Urinary bladder (tissue), 4 donors: ENCODE results near the gene TMEM106C. TPM values are rescaled to one million over a fixed set of nuclear protein-coding genes. Genes with fewer than 3 reads are reported as not detected.

Source experiments
- DNase-seq: peaks from one replicate; pipeline ENCODE4 v3.0.0-alpha.2; 2015; ENCODE audit errors: extremely low spot score
- H3K27ac ChIP-seq: one replicate; pipeline ENCODE4 v1.5.1; 2013; ENCODE audit warnings: low read depth, mild to moderate bottlenecking, moderate library complexity
- H3K36me3 ChIP-seq: one replicate; pipeline ENCODE4 v1.6.1; 2013; ENCODE audit warnings: mild to moderate bottlenecking, moderate library complexity; ENCODE audit not compliant: insufficient read depth
- H3K4me1 ChIP-seq: one replicate; pipeline ENCODE4 v1.6.1; 2013; ENCODE audit warnings: mild to moderate bottlenecking, moderate library complexity; ENCODE audit not compliant: insufficient read depth
- H3K4me3 ChIP-seq: one replicate; pipeline ENCODE4 v1.5.1; 2013; ENCODE audit warnings: low read depth, low read length
- WGBS: extraction: QIAGEN DNeasy Blood & Tissue Kit; methylation state at CpG from one replicate; pipeline ENCODE4 v1.1.7; 2013; 5-methylcytosine and 5-hydroxymethylcytosine counted together
- polyA plus RNA-seq: library from polyadenylated mRNA; stranded (reverse); fragments of 200-250 nt; gene quantifications from one replicate; pipeline ENCODE4 v1.2.3, GENCODE V29; 2013
- total RNA-seq: library from RNA; depleted of rRNA; stranded (reverse); fragments of >200 nt; gene quantifications from one replicate; pipeline ENCODE4 v1.2.3, GENCODE V29; 2014
- donor health status: healthy with polysubstance abuse.
- donor health status: healthy.

Gene TMEM106C, protein sequence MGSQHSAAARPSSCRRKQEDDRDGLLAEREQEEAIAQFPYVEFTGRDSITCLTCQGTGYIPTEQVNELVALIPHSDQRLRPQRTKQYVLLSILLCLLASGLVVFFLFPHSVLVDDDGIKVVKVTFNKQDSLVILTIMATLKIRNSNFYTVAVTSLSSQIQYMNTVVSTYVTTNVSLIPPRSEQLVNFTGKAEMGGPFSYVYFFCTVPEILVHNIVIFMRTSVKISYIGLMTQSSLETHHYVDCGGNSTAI
- 89.8 TPM for total RNA-seq
- 35.7 TPM for polyA plus RNA-seq

DNA sequence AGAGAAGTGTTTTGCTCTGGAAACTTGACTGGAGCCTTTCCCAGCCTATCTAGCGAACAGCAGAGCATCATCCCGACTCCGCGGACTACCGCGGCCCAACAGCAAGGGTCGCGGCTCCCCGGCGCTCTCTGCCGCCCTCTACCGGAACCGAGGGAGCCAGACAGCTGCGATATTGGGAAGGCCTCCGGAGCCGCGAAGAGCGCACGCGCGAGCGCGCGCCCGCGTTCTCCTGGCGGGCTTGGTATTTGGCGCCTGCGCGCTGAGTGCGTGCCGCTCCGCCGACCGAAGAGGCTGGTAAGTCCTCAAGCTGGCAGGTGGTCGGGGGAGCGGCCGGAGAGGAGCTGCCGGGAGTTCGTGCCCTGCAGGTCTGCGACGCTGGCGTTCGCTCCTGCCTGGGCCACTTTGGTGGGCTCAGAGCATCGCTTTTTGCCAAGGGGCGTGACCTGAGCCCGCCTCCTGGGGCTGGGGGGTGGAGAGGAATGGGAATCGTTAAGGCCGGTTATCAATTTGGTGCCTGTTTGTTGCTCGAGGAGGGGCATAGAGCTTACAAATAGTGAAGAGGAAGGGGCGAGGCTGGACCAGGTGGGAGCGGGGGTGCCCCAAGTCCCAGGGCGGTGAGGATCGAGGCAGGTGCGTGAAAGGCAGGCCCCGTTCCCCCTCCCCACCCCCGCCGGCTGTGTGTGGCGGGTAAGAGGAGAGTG is at the start of gene TMEM106C:
TSS of gene TMEM106C (plus strand) at position 257 of the 701 bp plus-strand sequence. CDS start 641 bp downstream, outside the sequence.
- Histone ChIP-seq H3K4me1 (no peaks in the 10 kb centered on the region), H3K36me3 (no peaks in the 10 kb centered on the region), H3K27ac (no peak within 1 kb of the TSS), H3K4me3 (peak within 1 kb of the TSS; percentile 92)
- WGBS = under 1% methylated on average over 59 of the region's 59 CpGs
- DNase-seq = peak; percentile 79

DNA sequence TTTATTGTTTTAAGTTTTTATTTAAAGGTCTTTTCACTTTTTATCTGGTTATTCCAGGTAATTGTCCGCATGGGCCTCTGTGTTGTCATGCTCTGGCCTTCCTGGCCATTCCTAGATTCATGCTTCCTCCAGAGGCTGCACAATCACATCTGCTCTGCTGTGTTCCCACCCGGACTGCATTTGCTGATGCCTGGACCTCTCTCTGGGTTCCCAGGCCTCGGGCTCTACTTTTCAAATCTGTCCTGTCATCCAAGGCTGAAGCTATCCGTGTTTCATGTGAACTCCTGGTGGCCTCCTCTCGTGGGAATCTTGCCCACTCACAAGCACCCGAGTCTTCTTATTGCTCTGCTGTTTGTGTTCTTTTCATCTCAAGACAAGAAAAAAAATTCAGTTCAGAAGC is 42.5 kb upstream of the TMEM106C start:
- no peaks in the 10 kb centered on the region for H3K36me3 ChIP-seq
- DNase-seq = no peak
- no peak overlapping the region for H3K27ac ChIP-seq
- no peak overlapping the region for H3K4me3 ChIP-seq
- H3K4me1 ChIP-seq = no peaks in the 10 kb centered on the region
- 54% methylated on average over 6 of the region's 6 CpGs for WGBS

DNA sequence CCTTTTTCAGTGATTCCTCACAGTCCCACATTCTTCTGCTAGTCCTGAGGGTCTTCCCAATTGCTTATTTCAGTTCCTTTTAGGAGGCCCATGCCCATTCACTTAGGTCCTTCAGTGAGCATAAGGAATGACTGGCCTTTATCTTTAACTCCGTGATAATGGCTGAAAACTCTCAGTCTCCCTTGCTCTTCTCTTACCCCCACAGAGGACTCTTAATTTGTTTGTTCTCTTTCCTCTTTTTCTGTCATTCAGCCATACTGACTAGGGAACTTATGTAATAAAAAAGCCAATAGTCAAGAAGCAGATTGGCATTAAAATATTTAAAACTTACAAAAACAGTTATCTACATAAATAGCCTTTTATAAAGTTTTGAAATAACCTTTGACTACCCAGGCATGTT is 41.5 kb upstream of the TMEM106C start:
- Histone ChIP-seq H3K4me1 (no peaks in the 10 kb centered on the region), H3K36me3 (no peaks in the 10 kb centered on the region), H3K4me3 (no peak overlapping the region), H3K27ac (no peak overlapping the region)
- DNase-seq = no peak
- WGBS = 65% methylated on average over 1 of the region's 1 CpG

DNA sequence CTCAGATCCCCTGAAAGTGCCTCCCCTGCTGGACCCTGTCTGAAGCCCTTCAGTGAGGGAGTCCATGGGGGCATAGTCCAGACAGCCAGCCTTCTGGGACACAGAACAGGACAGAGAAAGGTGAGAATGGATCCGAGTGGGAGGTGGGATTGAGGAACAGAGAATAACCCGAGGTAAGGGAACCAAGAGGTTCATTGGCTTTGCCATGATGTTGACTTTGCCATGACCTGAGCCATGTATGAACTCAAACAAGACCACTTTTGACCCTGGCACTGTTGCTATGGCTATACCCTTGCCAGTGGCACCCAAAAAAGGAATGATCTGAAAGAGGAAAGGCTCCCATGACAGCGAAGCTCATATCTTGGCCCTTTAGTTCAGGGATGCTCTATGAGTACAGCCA is 36.0 kb upstream of the TMEM106C start:
- WGBS = 85% methylated on average over 3 of the region's 3 CpGs
- H3K4me1 ChIP-seq = no peaks in the 10 kb centered on the region
- no peaks in the 10 kb centered on the region for H3K36me3 ChIP-seq
- H3K4me3 ChIP-seq = no peak overlapping the region
- no peak for DNase-seq
- H3K27ac ChIP-seq = no peak overlapping the region

DNA sequence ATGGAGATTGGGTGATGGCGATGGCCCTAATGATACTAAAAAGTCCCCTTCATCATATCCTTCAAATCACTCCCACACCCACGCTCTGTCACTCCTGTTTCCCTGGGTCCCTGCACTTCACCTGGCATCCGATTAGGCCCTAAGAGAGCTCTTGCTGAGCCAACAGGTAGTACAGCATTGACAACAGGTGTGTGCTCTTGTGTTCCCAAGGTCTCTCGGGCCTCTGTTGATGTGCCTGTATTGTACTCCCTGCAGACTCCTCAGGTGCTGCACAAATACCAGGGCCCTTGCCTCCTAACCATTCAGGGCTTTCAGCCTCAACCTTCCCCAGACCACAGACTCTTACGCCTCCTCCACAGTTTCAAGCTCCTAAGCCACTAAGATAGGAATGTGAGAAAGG is 32.8 kb upstream of the TMEM106C start:
- WGBS = 95% methylated on average over 5 of the region's 5 CpGs
- DNase-seq = no peak
- H3K4me1 ChIP-seq = no peaks in the 10 kb centered on the region
- H3K36me3 ChIP-seq = no peaks in the 10 kb centered on the region
- H3K27ac ChIP-seq = no peak overlapping the region
- no peak overlapping the region for H3K4me3 ChIP-seq

DNA sequence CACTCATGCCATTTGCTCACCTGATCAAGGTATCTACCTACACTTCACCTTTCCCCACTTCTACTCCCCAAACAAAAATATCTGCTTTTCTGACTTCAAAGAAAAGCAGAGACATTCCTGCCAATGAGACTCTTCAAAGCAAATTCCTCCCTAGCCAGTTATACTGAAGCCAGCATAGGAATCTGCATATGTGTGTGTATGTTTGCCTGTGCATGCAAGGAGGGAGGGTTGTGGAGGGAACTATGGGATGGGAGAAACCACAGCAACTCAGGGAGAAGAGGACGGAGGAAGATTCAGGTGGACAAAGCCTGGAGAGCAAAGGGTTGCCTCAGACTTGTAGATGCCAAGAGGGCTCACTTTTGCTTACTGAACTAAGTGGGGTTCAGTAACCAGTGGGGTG is 32.2 kb upstream of the TMEM106C start:
- H3K36me3 ChIP-seq = no peaks in the 10 kb centered on the region
- H3K4me1 ChIP-seq = no peaks in the 10 kb centered on the region
- no peak overlapping the region for H3K4me3 ChIP-seq
- H3K27ac ChIP-seq = no peak overlapping the region
- no peak for DNase-seq
- 73% methylated on average over 1 of the region's 1 CpG for WGBS

DNA sequence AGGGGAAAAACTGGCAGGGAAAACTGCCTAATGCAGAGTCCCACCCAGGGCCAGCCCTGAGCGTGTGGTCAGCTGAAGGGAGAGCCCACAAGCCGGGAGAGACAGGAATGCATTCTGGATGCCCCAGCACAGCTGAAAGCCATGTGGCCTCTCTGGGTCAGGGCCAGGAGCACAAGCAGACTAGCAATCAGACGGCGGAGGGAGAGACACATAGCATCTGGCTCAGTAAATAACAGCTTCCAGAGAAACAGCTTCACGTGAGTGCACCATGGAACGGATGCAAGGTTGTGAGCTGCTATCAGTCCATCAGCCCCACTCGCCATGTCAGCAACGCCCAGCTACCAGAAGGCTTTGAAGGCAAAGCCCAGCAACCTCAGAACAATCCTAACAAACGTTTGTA is 28.2 kb upstream of the TMEM106C start:
- 16% methylated on average over 9 of the region's 9 CpGs for WGBS
- no peak for DNase-seq
- Histone ChIP-seq H3K36me3 (no peaks in the 10 kb centered on the region), H3K27ac (no peak overlapping the region), H3K4me3 (no peak overlapping the region), H3K4me1 (no peaks in the 10 kb centered on the region)

DNA sequence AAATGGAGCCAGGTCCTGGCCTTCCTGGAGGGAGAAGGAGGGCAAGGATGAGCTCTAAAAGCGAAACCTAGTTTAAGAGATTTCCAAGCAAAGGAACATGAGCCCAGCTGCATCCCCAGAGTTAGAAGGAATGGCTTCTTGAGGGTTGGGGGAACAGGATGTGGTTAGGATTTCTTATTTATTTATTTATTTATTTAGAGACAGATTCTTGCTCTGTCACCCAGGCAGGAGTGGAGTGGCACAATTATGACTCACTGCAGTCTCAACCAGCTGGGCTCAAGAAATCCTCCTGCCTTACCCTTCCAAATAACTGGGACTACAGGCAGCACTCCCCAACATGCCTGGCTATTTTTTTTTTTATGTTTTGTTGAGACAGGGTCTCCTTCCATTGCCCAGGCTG is 25.3 kb upstream of the TMEM106C start:
- Histone ChIP-seq H3K36me3 (no peaks in the 10 kb centered on the region), H3K4me3 (no peak overlapping the region), H3K4me1 (no peaks in the 10 kb centered on the region), H3K27ac (no peak overlapping the region)
- DNase-seq = no peak
- 98% methylated on average over 1 of the region's 1 CpG for WGBS

DNA sequence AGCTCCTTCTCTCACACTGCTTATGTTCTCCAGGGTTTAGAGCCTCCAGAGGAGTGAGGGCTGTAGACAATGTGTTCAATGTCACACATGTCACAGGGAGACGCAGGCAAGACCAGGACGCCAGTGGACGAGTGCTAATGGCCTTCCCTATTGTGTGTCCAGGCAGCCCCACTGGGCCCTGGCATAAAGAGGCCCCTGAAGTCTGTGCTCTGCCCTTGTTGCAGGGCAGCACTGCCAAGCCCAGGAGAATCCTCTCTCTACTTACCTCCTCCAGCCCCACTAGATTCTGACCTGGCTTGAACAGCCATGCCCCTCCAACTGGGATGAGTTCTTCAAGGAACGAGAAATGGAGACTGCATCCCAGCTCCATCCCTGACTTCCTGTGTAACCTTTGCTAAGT is 24.8 kb upstream of the TMEM106C start:
- 97% methylated on average over 4 of the region's 4 CpGs for WGBS
- Histone ChIP-seq H3K4me1 (no peaks in the 10 kb centered on the region), H3K36me3 (no peaks in the 10 kb centered on the region), H3K4me3 (no peak overlapping the region), H3K27ac (no peak overlapping the region)
- DNase-seq = no peak

DNA sequence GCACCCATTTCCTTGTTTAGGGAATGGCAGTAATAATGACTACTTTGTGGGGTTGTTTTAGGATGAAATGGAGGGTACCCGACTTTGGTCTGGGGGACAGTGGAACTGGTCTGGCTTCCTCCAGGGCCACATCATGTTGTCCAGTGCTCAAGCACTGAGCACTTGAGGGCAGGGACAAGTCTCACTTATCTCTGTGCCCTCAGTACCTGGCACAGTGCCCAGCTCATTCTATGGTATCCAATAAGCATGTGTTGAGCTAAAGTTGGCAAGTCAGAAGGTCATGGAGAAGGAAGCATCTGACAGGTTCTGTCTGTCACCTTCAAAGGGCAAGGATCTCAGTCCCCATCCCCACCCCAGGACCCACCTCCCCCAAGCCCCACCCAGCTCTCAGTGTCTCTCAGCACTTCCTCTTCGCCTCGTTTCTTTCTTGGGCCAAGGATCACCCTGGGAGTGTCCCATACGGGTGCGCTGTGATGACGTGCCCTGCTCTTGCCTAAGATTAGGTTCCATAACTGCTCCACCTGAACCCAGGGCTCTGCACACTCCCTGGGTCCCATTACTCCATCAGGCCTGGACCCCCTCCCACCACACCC is 24.3 kb upstream of the TMEM106C start:
- no peaks in the 10 kb centered on the region for H3K4me1 ChIP-seq
- H3K36me3 ChIP-seq = no peaks in the 10 kb centered on the region
- H3K27ac ChIP-seq = no peak overlapping the region
- no peak for DNase-seq
- H3K4me3 ChIP-seq = no peak overlapping the region
- 83% methylated on average over 6 of the region's 6 CpGs for WGBS

DNA sequence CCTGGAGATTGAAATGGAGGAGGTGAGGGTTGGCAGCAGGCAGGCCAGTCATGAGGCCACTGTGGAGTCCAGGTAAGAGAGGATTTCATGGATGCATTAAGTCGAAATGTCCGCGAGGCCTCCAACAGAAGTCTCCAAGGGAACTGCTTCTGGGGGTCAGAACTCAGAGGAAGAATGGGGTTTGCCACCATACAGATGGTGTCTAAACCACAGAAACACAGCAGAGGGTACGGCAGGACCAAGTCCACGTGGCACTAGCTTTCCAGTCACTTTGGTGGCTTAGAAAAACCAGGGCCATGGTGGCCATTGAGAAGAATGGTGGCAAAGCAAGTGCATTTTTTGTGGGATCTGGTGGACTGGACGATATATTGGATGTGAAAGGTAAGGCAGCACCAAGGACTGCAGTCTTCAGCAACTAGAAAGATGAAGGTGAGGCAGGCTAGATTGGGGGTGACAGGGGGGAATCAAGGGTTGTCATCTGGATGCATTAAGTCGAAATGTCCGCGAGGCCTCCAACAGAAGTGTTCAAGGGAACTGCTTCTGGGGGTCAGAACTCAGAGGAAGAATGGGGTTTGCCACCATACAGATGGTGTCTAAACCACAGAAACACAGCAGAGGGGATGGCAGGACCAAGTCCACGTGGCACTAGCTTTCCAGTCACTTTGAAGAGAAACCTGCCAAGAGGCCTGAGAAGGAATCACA is 22.5 kb upstream of the TMEM106C start:
- H3K4me3 ChIP-seq = no peak overlapping the region
- WGBS = 96% methylated on average over 10 of the region's 10 CpGs

DNA sequence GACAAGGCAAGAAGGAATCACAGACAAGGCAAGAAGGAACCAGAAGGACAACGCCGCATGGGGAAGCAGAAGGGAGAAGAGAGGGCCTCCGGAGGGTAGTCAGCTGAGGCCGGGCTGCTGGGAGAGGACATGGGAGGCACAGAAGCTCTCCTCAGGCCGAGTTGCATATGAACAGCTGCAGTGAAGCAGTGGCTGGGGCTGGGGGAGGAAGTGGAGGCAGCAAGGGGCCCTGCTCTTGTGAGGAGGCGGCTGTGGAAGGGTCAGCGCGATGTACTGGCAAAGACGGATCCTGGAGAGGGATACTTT is 22.0 kb upstream of the TMEM106C start:
- Histone ChIP-seq H3K4me3 (no peak overlapping the region), H3K27ac (no peak overlapping the region), H3K36me3 (no peaks in the 10 kb centered on the region), H3K4me1 (no peaks in the 10 kb centered on the region)
- WGBS = 87% methylated on average over 9 of the region's 9 CpGs
- no peak for DNase-seq

More for the DNA sequence above, 22.5 kb upstream of the TMEM106C start:
- H3K36me3 ChIP-seq = no peaks in the 10 kb centered on the region
- no peak overlapping the region for H3K27ac ChIP-seq
- H3K4me1 ChIP-seq = no peaks in the 10 kb centered on the region
- DNase-seq = no peak

DNA sequence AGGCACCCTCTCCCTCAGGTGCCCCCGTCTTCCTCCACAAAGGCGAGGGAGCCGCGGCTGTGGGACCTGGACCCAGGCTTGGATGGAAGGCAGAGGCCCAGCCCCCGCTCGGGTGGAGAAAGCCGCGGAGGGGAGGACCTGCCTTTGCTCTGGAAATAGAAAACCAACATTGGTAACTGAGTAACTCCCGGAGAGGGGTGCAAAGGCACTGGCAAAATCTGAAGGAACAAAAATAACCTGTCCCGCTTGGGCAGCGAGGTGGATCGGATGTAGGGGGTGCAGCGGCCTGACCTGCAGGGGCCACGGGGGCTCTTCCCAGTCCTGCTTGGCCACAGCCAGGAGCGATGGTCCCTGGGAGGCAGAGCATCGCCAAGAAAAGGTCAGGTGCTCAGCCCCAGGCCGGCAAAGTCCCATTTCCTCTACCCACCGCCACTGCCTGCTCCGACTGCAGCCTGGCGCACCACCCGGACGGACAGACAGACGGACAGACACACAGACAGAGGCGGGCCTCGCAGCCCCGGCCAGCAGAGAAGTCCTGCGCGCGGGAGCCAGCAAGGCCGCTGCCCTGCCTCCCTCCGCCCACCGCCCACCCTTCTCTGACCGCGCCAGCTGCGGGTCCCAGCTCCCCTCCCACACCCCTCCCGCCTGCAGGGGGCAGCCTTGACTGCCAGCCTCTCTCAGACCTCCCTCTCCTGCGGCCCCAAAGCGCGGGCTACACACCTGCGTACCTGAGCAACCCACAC is 21.4 kb upstream of the TMEM106C start:
- WGBS = 36% methylated on average over 40 of the region's 40 CpGs
- no peaks in the 10 kb centered on the region for H3K36me3 ChIP-seq
- DNase-seq = no peak
- H3K4me1 ChIP-seq = no peaks in the 10 kb centered on the region
- H3K4me3 ChIP-seq = no peak overlapping the region
- no peak overlapping the region for H3K27ac ChIP-seq
